A549 (cell line): ENCODE measurements around the gene RAE1.

Source experiments
- CTCF ChIP-seq: fragments of >200 bp; sonication (Bioruptor Twin); formaldehyde crosslinking; IDR thresholded peaks from 3 replicates; pipeline ENCODE4 v1.5.1; 2016
- ELK1 ChIP-seq: fragments of 150-350 bp; IDR thresholded peaks from 2 replicates; pipeline ENCODE4 v1.6.1; 2014; ENCODE audit warnings: low read depth, mild to moderate bottlenecking, low read length
- MAFK ChIP-seq: fragments of 450-650 bp; IDR thresholded peaks from 2 replicates; pipeline ENCODE4 v1.6.1; 2014; ENCODE audit not compliant: partially characterized antibody
- POLR2AphosphoS2 ChIP-seq: conservative IDR thresholded peaks from 2 replicates; pipeline ENCODE4 v1.6.1; 2012; ENCODE audit warnings: low read length, improper control_type of control experiment, inconsistent platforms
- RAD21 ChIP-seq, 2 experiments: fragments of >200 bp in 1 of 2; sonication (Bioruptor Twin) in 1 of 2; formaldehyde crosslinking in 1 of 2; IDR thresholded peaks in 1 of 2; conservative IDR thresholded peaks in 1 of 2; 2 replicates in 1 of 2; 3 replicates in 1 of 2; pipeline ENCODE4 v1.6.1; 2012 to 2018; ENCODE audit warnings: inconsistent platforms in 1 of 2
- RNF2 ChIP-seq: fragments of 200-600 bp; sonication (generic); IDR thresholded peaks from 2 replicates; pipeline ENCODE4 v1.6.1; 2016; ENCODE audit warnings: low read depth, mild to moderate bottlenecking, antibody characterized with exemption, moderate library complexity, borderline replicate concordance
- SMC3 ChIP-seq: fragments of >200 bp; sonication (Bioruptor Twin); formaldehyde crosslinking; IDR thresholded peaks from 3 replicates; pipeline ENCODE4 v1.6.1; 2018; ENCODE audit warnings: inconsistent platforms
- ZNF302 ChIP-seq: fragments of 250-450 bp; sonication (Bioruptor Pico); IDR thresholded peaks from 2 replicates; pipeline ENCODE4 v1.9.0; 2021; ENCODE audit warnings: inconsistent platforms, mild to moderate bottlenecking, moderate library complexity
- TF ChIP-seq, protein P1 (sequence below): fragments of 200-600 bp; sonication (generic); IDR thresholded peaks from 2 replicates; pipeline ENCODE4 v1.6.1; 2016; ENCODE audit warnings: antibody characterized with exemption, mild to moderate bottlenecking, moderate library complexity

GRCh38 chr20:57387945-57388371 is 36.9 kb downstream of the RAE1 start:
- no peak for TF ChIP-seq CTCF
- TF ChIP-seq, protein P1, sequence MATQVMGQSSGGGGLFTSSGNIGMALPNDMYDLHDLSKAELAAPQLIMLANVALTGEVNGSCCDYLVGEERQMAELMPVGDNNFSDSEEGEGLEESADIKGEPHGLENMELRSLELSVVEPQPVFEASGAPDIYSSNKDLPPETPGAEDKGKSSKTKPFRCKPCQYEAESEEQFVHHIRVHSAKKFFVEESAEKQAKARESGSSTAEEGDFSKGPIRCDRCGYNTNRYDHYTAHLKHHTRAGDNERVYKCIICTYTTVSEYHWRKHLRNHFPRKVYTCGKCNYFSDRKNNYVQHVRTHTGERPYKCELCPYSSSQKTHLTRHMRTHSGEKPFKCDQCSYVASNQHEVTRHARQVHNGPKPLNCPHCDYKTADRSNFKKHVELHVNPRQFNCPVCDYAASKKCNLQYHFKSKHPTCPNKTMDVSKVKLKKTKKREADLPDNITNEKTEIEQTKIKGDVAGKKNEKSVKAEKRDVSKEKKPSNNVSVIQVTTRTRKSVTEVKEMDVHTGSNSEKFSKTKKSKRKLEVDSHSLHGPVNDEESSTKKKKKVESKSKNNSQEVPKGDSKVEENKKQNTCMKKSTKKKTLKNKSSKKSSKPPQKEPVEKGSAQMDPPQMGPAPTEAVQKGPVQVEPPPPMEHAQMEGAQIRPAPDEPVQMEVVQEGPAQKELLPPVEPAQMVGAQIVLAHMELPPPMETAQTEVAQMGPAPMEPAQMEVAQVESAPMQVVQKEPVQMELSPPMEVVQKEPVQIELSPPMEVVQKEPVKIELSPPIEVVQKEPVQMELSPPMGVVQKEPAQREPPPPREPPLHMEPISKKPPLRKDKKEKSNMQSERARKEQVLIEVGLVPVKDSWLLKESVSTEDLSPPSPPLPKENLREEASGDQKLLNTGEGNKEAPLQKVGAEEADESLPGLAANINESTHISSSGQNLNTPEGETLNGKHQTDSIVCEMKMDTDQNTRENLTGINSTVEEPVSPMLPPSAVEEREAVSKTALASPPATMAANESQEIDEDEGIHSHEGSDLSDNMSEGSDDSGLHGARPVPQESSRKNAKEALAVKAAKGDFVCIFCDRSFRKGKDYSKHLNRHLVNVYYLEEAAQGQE, result no peak
- no peak for TF ChIP-seq MAFK
- no peak for TF ChIP-seq ZNF302
- no peak for TF ChIP-seq RAD21 (conservative IDR thresholded peaks at IDR 0.05 in 1 of 2, IDR thresholded peaks at IDR 0.05 in 1 of 2)
- TF ChIP-seq SMC3, result no peak
- no peak for TF ChIP-seq RNF2
- TF ChIP-seq ELK1, result no peak
- TF ChIP-seq POLR2AphosphoS2, result no peak
